Right lung (tissue), 5 donors: ENCODE measurements around the gene CCDC88B. TPM values are rescaled to one million over a fixed set of nuclear protein-coding genes. Genes with fewer than 3 reads are reported as not detected.

Source experiments
- DNase-seq, 2 donors: peaks; one replicate each; pipeline ENCODE4 v3.0.0-alpha.2; 2013
- polyA plus RNA-seq, 5 donors: library from polyadenylated mRNA; unstranded; fragments of 120-200 nt; gene quantifications; one replicate each; pipeline versions ENCODE4 v1.2.1 to v1.2.3, GENCODE V29; 2013; ENCODE audit warnings: inconsistent platforms in 1 of 5, low replicate concordance in 1 of 5; ENCODE audit not compliant: insufficient read length in 5 of 5, insufficient read depth in 1 of 5

Gene CCDC88B
- polyA plus RNA-seq, 5 donors = 3.9 to 7.4 (median 5.2) TPM

- no peak for DNase-seq
Observed at GRCh38 chr11:64357904-64358535, 18.0 kb downstream of the CCDC88B start.

GRCh38 chr11:64358536-64358906 lies 18.5 kb downstream of the CCDC88B start:
- DNase-seq = no peak

GRCh38 chr11:64358907-64359711 lies 19.1 kb downstream of the CCDC88B start, which contains the start of gene RPS6KA4:
TSS of gene RPS6KA4 (plus strand) at chr11:64359162. CDS start at chr11:64359236, 74 bp downstream.
- DNase-seq = peak; percentile 55 to 57

- DNase-seq = no peak
Observed at GRCh38 chr11:64359712-64360445, 19.9 kb downstream of the CCDC88B start.

GRCh38 chr11:64360448-64360921 lies 20.5 kb downstream of the CCDC88B start:
- DNase-seq = no peak

- no peak for DNase-seq
Observed at GRCh38 chr11:64361659-64362058, 21.7 kb downstream of the CCDC88B start.

- no peak for DNase-seq
Observed at GRCh38 chr11:64362339-64362738, 22.3 kb downstream of the CCDC88B start.

GRCh38 chr11:64364435-64364834 lies 24.4 kb downstream of the CCDC88B start:
- DNase-seq = no peak

GRCh38 chr11:64364911-64365310 lies 24.9 kb downstream of the CCDC88B start:
- no peak for DNase-seq

- DNase-seq = no peak
Observed at GRCh38 chr11:64366751-64367150, 26.7 kb downstream of the CCDC88B start.

- no peak for DNase-seq
Observed at GRCh38 chr11:64367931-64368672, 28.1 kb downstream of the CCDC88B start.

- no peak for DNase-seq
Observed at GRCh38 chr11:64368673-64369074, 28.7 kb downstream of the CCDC88B start.

GRCh38 chr11:64369440-64370421 lies 29.7 kb downstream of the CCDC88B start:
- no peak for DNase-seq

GRCh38 chr11:64371201-64371600 lies 31.2 kb downstream of the CCDC88B start:
- no peak for DNase-seq

- no peak for DNase-seq
Observed at GRCh38 chr11:64372021-64372420, 32.0 kb downstream of the CCDC88B start.

GRCh38 chr11:64372802-64373597 lies 33.0 kb downstream of the CCDC88B start:
- DNase-seq = no peak

GRCh38 chr11:64373598-64373974 lies 33.6 kb downstream of the CCDC88B start:
- DNase-seq = no peak

GRCh38 chr11:64376071-64376470 lies 36.1 kb downstream of the CCDC88B start:
- no peak for DNase-seq

GRCh38 chr11:64378335-64378880 lies 38.4 kb downstream of the CCDC88B start:
- DNase-seq = no peak
